Loucy (cell line): ENCODE results near the gene KIRREL3.

Source experiments
- EZH2phosphoT487 ChIP-seq: fragments of 200-600 bp; IDR thresholded peaks from 2 replicates; pipeline ENCODE4 v1.6.1; 2018; ENCODE audit warnings: antibody characterized with exemption, mild to moderate bottlenecking, moderate library complexity, borderline replicate concordance
- TF ChIP-seq, protein P1 (sequence below): fragments of 200-600 bp; sonication (generic); conservative IDR thresholded peaks from 2 replicates; pipeline ENCODE4 v1.5.1; 2014; ENCODE audit warnings: mild to moderate bottlenecking, antibody characterized with exemption, low read length

DNA sequence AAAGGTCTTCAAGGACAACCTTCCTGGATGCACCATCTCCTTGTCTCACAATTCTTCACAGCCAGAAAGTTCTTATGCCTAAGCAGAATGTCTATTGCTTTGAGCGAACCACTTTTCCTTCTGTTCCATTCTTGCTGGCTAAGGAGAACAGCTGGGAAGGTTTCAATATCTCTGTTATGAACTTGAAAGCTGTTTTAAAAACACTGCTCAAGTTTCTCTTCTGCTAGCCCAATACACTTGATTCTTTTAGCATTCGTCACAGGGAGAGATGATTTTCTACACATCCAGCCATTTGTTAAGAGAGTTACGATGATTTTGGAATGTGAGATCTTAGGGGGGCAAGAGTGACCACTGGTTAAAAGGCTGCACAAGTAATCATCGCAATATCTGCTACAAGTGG is 249.3 kb downstream of the KIRREL3 start:
- TF ChIP-seq, protein P1, sequence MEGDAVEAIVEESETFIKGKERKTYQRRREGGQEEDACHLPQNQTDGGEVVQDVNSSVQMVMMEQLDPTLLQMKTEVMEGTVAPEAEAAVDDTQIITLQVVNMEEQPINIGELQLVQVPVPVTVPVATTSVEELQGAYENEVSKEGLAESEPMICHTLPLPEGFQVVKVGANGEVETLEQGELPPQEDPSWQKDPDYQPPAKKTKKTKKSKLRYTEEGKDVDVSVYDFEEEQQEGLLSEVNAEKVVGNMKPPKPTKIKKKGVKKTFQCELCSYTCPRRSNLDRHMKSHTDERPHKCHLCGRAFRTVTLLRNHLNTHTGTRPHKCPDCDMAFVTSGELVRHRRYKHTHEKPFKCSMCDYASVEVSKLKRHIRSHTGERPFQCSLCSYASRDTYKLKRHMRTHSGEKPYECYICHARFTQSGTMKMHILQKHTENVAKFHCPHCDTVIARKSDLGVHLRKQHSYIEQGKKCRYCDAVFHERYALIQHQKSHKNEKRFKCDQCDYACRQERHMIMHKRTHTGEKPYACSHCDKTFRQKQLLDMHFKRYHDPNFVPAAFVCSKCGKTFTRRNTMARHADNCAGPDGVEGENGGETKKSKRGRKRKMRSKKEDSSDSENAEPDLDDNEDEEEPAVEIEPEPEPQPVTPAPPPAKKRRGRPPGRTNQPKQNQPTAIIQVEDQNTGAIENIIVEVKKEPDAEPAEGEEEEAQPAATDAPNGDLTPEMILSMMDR: no peak
- TF ChIP-seq EZH2phosphoT487: no peak
